ENCODE data around the gene TSPAN19.
"Not testable (repeated sequence)": the region's sequence is repeated elsewhere in the genome, so short reads cannot be mapped to it uniquely, and the experiment has no call there.

Gene TSPAN19

DNA sequence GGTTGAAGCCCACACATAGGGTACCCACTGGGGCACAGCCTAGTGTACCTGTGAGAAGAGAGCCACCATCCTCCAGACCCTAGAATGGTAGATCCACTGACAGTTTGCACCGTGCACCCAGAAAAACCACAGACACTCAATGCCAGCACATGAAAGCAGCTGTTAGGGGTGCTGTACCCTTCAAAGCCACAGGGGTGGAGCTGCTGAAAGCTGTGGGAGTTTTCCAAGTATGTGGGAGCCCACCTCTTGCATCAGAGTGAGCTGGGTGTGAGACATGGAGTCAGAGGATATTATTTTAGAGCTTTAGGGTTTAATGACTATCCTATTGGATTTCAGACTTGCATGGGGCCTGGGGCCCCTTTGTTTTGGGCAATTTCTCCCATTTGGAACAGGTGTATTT lies 30.5 kb downstream of the TSPAN19 start:
- no peak overlapping the region for H3K4me3 ChIP-seq (ENCODE audit: low read depth, low read length)
- DNase-seq (ENCODE audit: low read depth), result no peak
- in situ Hi-C loops (cut with HindIII; ENCODE audit: low sequenced_read_pairs), result no loop called here
- TF ChIP-seq, protein P1, sequence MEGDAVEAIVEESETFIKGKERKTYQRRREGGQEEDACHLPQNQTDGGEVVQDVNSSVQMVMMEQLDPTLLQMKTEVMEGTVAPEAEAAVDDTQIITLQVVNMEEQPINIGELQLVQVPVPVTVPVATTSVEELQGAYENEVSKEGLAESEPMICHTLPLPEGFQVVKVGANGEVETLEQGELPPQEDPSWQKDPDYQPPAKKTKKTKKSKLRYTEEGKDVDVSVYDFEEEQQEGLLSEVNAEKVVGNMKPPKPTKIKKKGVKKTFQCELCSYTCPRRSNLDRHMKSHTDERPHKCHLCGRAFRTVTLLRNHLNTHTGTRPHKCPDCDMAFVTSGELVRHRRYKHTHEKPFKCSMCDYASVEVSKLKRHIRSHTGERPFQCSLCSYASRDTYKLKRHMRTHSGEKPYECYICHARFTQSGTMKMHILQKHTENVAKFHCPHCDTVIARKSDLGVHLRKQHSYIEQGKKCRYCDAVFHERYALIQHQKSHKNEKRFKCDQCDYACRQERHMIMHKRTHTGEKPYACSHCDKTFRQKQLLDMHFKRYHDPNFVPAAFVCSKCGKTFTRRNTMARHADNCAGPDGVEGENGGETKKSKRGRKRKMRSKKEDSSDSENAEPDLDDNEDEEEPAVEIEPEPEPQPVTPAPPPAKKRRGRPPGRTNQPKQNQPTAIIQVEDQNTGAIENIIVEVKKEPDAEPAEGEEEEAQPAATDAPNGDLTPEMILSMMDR (IDR thresholded peaks at IDR 0.05; ENCODE audit: low read depth, low read length, missing control alignments), result no peak

DNA sequence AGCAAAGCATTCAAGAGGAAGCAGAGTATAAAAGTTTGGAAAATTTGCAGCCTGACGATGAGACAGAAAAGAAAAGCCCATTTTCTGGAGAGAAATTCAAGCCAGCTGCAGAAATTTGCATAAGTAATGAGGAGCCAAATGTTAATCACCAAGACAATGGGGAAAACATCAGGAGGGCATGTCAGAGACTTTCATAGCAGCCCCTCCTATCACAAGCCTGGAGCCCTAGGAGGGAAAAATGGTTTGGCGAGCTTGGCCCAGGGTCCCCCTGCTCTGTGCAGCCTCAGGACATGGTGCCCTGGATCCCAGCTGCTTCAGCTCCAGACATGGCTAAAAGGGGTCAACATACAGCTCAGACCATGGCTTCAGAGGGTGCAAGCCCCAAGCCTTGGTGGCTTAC lies 31.0 kb downstream of the TSPAN19 start:
- in situ Hi-C loops (cut with HindIII; ENCODE audit: low sequenced_read_pairs); DNase-seq (ENCODE audit: low read depth); H3K4me3 ChIP-seq (ENCODE audit: low read depth, low read length): not testable (repeated sequence)

DNA sequence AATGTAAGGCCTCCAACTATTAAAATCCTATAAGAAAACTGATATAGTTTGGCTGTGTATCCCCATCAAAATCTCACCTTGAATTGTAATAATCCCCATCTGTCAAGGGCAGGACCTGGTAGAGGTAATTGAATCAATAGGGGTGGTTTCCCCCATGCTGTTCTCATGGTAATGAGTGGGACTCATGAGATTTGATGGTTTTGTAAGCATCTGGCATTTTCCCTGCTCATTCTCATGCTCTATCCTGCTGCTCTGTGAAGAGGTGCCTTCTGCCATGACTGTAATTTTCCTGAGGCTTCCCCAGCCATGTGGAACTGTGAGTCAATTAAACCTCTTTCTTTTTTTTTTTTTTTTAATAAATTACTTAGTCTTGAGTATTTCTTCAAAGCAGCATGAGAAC lies 31.9 kb downstream of the TSPAN19 start:
- TF ChIP-seq, protein P1 (IDR thresholded peaks at IDR 0.05; ENCODE audit: low read depth, low read length, missing control alignments), result no peak
- in situ Hi-C loops (cut with HindIII; ENCODE audit: low sequenced_read_pairs), result no loop called here

DNA sequence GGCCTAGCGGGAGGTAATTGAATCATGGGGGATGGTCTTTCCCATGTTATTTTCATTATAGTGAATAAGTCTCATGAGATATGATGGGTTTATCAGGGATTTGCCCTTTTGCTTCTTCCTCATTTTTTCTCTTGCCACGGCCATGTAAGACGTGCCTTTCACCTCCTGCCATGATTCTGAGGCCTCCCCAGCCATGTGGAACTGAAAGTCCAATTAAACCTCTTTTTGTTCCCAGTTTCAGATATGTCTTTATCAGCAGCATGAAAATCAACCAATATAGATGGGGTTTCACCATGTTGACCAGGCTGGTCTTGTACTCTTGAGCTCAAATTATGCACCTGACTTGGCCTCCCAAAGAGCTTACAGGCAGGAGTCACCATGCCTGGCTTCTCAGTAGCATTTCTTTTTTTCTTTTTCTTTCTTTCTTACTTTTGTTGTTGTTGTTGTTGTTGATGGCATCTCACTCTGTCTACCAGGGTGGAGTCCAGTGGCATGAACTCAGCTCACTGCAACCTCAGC lies 33.2 kb downstream of the TSPAN19 start:
- TF ChIP-seq, protein P1 (IDR thresholded peaks at IDR 0.05; ENCODE audit: low read depth, low read length, missing control alignments), result no peak
- in situ Hi-C loops (cut with HindIII; ENCODE audit: low sequenced_read_pairs), result no loop called here
- H3K4me3 ChIP-seq (ENCODE audit: low read depth, low read length), result no peak overlapping the region
- no peak for DNase-seq (ENCODE audit: low read depth)

More for the DNA sequence above, 31.9 kb downstream of the TSPAN19 start:
- no peak for DNase-seq (ENCODE audit: low read depth)
- H3K4me3 ChIP-seq (ENCODE audit: low read depth, low read length), result no peak overlapping the region

DNA sequence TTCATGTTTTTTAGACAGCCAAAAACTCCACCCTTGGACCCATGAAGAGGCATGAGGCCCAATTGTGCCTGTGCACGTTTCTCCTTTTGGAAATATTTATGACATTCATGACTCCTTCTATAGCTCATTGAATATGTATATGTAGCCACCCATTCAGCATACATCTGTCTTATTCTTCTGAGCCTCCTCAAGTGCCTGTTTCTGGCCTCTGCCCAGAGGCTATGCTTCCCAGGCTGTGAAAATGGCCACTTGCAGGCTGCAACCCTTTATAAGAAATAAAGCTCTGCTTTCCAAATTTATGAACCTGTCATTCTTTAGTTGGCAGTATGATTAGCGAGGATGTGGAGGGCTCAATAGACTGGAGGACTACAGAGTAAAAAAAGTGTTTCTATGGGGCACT lies 35.3 kb downstream of the TSPAN19 start:
- H3K4me3 ChIP-seq (ENCODE audit: low read depth, low read length), result no peak overlapping the region
- no peak for DNase-seq (ENCODE audit: low read depth)
- TF ChIP-seq, protein P1 (IDR thresholded peaks at IDR 0.05; ENCODE audit: low read depth, low read length, missing control alignments), result no peak
- in situ Hi-C loops (cut with HindIII; ENCODE audit: low sequenced_read_pairs), result no loop called here

DNA sequence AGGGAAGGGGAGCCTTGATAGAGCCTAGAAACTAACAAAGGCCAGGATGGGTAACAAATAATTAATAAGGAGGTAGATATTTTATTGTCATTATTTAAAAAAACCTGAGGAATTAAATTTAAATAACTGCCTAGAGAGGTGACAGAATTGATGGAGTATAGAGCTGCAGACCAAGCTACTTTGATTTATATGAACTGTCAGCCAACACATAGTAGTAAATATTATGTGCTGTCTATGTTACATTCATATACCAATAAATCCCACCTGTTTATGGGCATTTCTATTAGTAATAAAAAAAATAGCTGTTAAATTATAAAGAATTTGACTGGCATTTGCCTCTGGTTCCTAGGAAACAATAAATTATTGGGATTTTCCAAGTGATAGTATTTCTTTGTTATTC lies 37.7 kb downstream of the TSPAN19 start:
- H3K4me3 ChIP-seq (ENCODE audit: low read depth, low read length), result no peak overlapping the region
- in situ Hi-C loops (cut with HindIII; ENCODE audit: low sequenced_read_pairs), result no loop called here
- no peak for DNase-seq (ENCODE audit: low read depth)
- TF ChIP-seq, protein P1 (IDR thresholded peaks at IDR 0.05; ENCODE audit: low read depth, low read length, missing control alignments), result no peak

DNA sequence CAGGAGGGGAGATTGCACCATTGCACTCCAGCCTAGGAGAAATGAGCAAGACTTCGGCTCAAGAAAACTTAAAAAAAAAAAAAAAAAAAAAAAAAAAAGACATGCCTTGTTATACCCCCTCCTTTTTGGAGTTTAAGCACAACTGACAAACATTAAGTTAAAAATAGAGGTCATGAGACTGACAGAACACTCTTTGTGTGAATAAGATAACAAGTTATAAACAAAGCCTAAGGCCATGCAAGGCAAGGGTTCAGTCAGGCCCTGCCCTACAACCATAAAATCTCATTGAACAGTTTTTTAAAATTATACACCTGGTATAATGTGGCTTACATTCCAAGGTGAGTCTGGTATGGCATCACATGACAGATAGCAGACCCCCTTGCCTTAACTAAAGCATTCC lies 39.3 kb downstream of the TSPAN19 start:
- no peak for DNase-seq (ENCODE audit: low read depth)
- in situ Hi-C loops (cut with HindIII; ENCODE audit: low sequenced_read_pairs), result no loop called here
- no peak overlapping the region for H3K4me3 ChIP-seq (ENCODE audit: low read depth, low read length)
- TF ChIP-seq, protein P1 (IDR thresholded peaks at IDR 0.05; ENCODE audit: low read depth, low read length, missing control alignments), result no peak
